Testis (tissue), 2 donors: ENCODE measurements around the gene SMCR8.

Experiments used
- POLR2A ChIP-seq: fragments of 450-650 bp; IDR thresholded peaks from one replicate; pipeline ENCODE4 v1.6.1; 2017; ENCODE audit warnings: antibody characterized with exemption, mild to moderate bottlenecking, moderate library complexity
- TF ChIP-seq, protein P1 (sequence below), 3 experiments: fragments of 450-650 bp in 2 of 3; fragments of 200-600 bp in 1 of 3; sonication (generic) in 1 of 3; IDR thresholded peaks; one replicate each; pipeline ENCODE4 v1.5.1; 2016 to 2019; ENCODE audit warnings: antibody characterized with exemption in 3 of 3, mild to moderate bottlenecking in 2 of 3, moderate library complexity in 1 of 3

DNA sequence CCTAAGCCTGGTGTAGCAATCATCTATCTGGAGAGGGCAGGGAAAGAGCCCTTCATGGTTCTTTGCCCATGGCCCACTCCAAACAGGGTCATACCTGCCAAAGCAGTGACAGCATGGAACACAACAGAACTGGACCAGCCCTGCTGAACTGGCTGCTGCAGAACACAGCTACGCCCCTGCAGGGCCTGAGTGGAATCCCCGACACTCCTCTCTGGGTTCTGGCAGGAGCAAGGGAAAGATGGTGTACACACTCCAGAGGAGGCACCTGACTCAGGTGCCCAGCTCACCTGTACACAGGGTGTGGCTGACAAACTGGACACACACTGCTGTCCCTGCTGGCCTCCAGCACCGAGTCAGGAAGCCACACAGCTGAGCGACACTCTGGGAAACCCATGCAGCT lies 34.8 kb upstream of the SMCR8 start:
- TF ChIP-seq, protein P1, sequence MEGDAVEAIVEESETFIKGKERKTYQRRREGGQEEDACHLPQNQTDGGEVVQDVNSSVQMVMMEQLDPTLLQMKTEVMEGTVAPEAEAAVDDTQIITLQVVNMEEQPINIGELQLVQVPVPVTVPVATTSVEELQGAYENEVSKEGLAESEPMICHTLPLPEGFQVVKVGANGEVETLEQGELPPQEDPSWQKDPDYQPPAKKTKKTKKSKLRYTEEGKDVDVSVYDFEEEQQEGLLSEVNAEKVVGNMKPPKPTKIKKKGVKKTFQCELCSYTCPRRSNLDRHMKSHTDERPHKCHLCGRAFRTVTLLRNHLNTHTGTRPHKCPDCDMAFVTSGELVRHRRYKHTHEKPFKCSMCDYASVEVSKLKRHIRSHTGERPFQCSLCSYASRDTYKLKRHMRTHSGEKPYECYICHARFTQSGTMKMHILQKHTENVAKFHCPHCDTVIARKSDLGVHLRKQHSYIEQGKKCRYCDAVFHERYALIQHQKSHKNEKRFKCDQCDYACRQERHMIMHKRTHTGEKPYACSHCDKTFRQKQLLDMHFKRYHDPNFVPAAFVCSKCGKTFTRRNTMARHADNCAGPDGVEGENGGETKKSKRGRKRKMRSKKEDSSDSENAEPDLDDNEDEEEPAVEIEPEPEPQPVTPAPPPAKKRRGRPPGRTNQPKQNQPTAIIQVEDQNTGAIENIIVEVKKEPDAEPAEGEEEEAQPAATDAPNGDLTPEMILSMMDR (IDR thresholded peaks at IDR 0.05): no peak
- no peak for TF ChIP-seq POLR2A
